ENCODE results near the gene LTK. TPM values are rescaled to one million over a fixed set of nuclear protein-coding genes. Genes with fewer than 3 reads are reported as not detected.

LTK gene
- total and polyA plus RNA-seq, 2 experiments from 2014 or later: 0.14 TPM; not detected in 1

DNA sequence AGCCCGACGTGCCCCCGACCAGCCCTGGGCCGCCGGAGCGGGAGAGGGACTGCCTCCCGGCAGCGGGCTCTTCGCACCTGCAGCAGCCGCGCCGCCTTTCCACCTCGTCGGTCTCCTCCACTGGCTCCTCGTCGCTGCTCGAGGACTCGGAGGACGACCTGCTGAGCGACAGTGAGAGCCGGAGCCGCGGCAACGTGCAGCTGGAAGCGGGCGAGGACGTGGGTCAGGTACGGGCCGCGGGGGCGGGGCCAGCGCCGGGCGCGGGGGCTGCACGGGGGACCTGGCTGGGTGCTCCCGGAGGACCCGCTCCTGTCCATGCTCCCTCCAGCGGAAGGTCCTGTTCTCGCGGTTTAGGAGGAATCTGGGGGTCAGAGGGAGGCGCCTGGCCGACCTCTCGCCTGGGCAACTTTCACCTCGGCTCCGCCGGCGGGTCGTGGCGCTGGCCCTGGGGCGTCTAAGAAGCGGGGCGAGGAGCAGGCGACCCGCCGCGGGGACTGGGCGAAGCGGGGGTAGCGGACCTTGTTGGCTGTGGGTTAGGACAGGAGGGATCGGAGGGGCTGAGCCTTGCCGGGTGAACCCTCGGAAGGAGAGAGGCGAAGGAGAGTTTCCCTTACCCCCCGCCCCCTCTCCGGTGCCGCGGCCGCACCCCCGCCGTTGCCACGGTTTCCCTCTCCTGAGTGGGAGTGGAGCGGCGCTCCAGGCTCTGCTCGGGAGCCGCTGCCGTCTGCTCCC lies 19.3 kb downstream of the LTK start:
- peaks cover 78% of the 10 kb centered on the region for H3K27me3 Mint-ChIP-seq (ENCODE audit: insufficient read depth, low read depth, poor library complexity)

DNA sequence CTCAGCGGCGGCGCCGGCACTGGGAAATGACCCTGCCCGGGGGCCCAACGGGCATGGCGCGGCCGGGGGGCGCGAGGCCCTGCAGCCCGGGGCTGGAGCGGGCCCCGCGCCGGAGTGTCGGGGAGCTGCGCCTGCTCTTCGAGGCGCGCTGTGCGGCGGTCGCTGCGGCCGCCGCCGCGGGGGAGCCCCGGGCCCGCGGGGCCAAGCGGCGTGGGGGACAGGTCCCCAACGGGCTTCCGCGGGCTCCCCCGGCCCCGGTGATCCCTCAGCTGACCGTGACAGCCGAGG lies 19.8 kb downstream of the LTK start:
- H3K27me3 Mint-ChIP-seq (ENCODE audit: insufficient read depth, low read depth, poor library complexity): peaks cover 73% of the 10 kb centered on the region
- TF ChIP-seq EZH2 (IDR thresholded peaks at IDR 0.05; ENCODE audit: low read depth, unreplicated experiment): no peak
- TF ChIP-seq, protein P1, sequence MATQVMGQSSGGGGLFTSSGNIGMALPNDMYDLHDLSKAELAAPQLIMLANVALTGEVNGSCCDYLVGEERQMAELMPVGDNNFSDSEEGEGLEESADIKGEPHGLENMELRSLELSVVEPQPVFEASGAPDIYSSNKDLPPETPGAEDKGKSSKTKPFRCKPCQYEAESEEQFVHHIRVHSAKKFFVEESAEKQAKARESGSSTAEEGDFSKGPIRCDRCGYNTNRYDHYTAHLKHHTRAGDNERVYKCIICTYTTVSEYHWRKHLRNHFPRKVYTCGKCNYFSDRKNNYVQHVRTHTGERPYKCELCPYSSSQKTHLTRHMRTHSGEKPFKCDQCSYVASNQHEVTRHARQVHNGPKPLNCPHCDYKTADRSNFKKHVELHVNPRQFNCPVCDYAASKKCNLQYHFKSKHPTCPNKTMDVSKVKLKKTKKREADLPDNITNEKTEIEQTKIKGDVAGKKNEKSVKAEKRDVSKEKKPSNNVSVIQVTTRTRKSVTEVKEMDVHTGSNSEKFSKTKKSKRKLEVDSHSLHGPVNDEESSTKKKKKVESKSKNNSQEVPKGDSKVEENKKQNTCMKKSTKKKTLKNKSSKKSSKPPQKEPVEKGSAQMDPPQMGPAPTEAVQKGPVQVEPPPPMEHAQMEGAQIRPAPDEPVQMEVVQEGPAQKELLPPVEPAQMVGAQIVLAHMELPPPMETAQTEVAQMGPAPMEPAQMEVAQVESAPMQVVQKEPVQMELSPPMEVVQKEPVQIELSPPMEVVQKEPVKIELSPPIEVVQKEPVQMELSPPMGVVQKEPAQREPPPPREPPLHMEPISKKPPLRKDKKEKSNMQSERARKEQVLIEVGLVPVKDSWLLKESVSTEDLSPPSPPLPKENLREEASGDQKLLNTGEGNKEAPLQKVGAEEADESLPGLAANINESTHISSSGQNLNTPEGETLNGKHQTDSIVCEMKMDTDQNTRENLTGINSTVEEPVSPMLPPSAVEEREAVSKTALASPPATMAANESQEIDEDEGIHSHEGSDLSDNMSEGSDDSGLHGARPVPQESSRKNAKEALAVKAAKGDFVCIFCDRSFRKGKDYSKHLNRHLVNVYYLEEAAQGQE (IDR thresholded peaks at IDR 0.05; ENCODE audit: unreplicated experiment): no peak
- TF ChIP-seq JUNB (IDR thresholded peaks at IDR 0.05; ENCODE audit: unreplicated experiment): no peak
- TF ChIP-seq, protein P2, sequence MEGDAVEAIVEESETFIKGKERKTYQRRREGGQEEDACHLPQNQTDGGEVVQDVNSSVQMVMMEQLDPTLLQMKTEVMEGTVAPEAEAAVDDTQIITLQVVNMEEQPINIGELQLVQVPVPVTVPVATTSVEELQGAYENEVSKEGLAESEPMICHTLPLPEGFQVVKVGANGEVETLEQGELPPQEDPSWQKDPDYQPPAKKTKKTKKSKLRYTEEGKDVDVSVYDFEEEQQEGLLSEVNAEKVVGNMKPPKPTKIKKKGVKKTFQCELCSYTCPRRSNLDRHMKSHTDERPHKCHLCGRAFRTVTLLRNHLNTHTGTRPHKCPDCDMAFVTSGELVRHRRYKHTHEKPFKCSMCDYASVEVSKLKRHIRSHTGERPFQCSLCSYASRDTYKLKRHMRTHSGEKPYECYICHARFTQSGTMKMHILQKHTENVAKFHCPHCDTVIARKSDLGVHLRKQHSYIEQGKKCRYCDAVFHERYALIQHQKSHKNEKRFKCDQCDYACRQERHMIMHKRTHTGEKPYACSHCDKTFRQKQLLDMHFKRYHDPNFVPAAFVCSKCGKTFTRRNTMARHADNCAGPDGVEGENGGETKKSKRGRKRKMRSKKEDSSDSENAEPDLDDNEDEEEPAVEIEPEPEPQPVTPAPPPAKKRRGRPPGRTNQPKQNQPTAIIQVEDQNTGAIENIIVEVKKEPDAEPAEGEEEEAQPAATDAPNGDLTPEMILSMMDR (conservative IDR thresholded peaks at IDR 0.05; ENCODE audit: low read depth in 2 of 2): no peak
- TF ChIP-seq, protein P3, sequence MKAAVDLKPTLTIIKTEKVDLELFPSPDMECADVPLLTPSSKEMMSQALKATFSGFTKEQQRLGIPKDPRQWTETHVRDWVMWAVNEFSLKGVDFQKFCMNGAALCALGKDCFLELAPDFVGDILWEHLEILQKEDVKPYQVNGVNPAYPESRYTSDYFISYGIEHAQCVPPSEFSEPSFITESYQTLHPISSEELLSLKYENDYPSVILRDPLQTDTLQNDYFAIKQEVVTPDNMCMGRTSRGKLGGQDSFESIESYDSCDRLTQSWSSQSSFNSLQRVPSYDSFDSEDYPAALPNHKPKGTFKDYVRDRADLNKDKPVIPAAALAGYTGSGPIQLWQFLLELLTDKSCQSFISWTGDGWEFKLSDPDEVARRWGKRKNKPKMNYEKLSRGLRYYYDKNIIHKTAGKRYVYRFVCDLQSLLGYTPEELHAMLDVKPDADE (IDR thresholded peaks at IDR 0.05): no peak

More for the DNA sequence above, 19.3 kb downstream of the LTK start:
- Histone ChIP-seq H3K27me3 (ENCODE audit: insufficient read depth) (peaks cover 93% of the 10 kb centered on the region), H3F3A (replicated peaks; ENCODE audit: low read depth) (peaks cover 17% of the 10 kb centered on the region), H4K20me1 (replicated peaks; ENCODE audit: insufficient read depth) (no peaks in the 10 kb centered on the region; the same call in none of the 2 replicates), H3K4me2 (peak overlapping the region; percentile 96), H3K4me1 (ENCODE audit: insufficient read depth) (peaks cover 16% of the 10 kb centered on the region), H3K27ac (ENCODE audit: low read depth) (no peak overlapping the region), H3K36me3 (ENCODE audit: insufficient read depth) (no peaks in the 10 kb centered on the region), H3K79me2 (replicated peaks; ENCODE audit: insufficient read depth) (no peaks in the 10 kb centered on the region), H3K4me3 (peak overlapping the region; percentile 64), H2AFZ (peak overlapping the region; percentile 96), H3K9me2 (ENCODE audit: insufficient read depth) (no peaks in the 10 kb centered on the region)
- peak; percentile 82 for DNase-seq (ENCODE audit: low spot score)
- Mint-ChIP-seq H3K4me3 (peak overlapping the region; percentile 60), H3K27ac (no peak overlapping the region), H3K9me3 (no peaks in the 10 kb centered on the region; the same call in 2 of the 3 replicates), H3K36me3 (ENCODE audit: low read depth) (peaks cover 3% of the 10 kb centered on the region; the same call in 1 of the 3 replicates), H3K4me1 (peaks cover 18% of the 10 kb centered on the region)
- ATAC-seq: peak; percentile 16
- TF ChIP-seq EZH2 (IDR thresholded peaks at IDR 0.05; ENCODE audit: low read depth, unreplicated experiment) (peak; percentile 77), EZH2phosphoT487 (IDR thresholded peaks at IDR 0.05; ENCODE audit: unreplicated experiment) (peak; percentile 75), CREB1 (CRISPR knock-in tag; IDR thresholded peaks at IDR 0.05; ENCODE audit: low read depth) (no peak)
- TF ChIP-seq, protein P2 (conservative IDR thresholded peaks at IDR 0.05; ENCODE audit: low read depth in 2 of 2): peak in 1 of 2 experiments; percentile 15; a peak in 2 of 4 replicates

More for the DNA sequence above, 19.8 kb downstream of the LTK start:
- no peak overlapping the region for H3K27ac Mint-ChIP-seq
- Histone ChIP-seq H3K4me3 (peak overlapping the region; percentile 64), H3K27ac (ENCODE audit: low read depth) (no peak overlapping the region), H3K9me2 (ENCODE audit: insufficient read depth) (no peaks in the 10 kb centered on the region), H3K36me3 (ENCODE audit: insufficient read depth) (no peaks in the 10 kb centered on the region), H3K27me3 (ENCODE audit: insufficient read depth) (peaks cover 88% of the 10 kb centered on the region), H3F3A (replicated peaks; ENCODE audit: low read depth) (peaks cover 17% of the 10 kb centered on the region), H3K4me1 (ENCODE audit: insufficient read depth) (peaks cover 16% of the 10 kb centered on the region), H3K4me2 (peak overlapping the region; percentile 96), H3K79me2 (replicated peaks; ENCODE audit: insufficient read depth) (no peaks in the 10 kb centered on the region), H4K20me1 (replicated peaks; ENCODE audit: insufficient read depth) (no peaks in the 10 kb centered on the region; the same call in none of the 2 replicates), H2AFZ (peak overlapping the region; percentile 96)
- H3K9me3 Mint-ChIP-seq: no peaks in the 10 kb centered on the region; the same call in 2 of the 3 replicates
- no peak for ATAC-seq
- DNase-seq (ENCODE audit: low spot score): no peak
- H3K36me3 Mint-ChIP-seq (ENCODE audit: low read depth): peaks cover 3% of the 10 kb centered on the region; the same call in 1 of the 3 replicates
- peaks cover 18% of the 10 kb centered on the region for H3K4me1 Mint-ChIP-seq
- H3K4me3 Mint-ChIP-seq: no peak overlapping the region
